NCI-H774 (cell line): ENCODE data around the gene PECR.
"Not testable (repeated sequence)": the region's sequence is repeated elsewhere in the genome, so short reads cannot be mapped to it uniquely, and the experiment has no call there.

ENCODE experiments used
- DNase-seq: peaks from one replicate; lab custom pipeline; 2025; lab: John Stamatoyannopoulos, UW

The PECR gene

DNA sequence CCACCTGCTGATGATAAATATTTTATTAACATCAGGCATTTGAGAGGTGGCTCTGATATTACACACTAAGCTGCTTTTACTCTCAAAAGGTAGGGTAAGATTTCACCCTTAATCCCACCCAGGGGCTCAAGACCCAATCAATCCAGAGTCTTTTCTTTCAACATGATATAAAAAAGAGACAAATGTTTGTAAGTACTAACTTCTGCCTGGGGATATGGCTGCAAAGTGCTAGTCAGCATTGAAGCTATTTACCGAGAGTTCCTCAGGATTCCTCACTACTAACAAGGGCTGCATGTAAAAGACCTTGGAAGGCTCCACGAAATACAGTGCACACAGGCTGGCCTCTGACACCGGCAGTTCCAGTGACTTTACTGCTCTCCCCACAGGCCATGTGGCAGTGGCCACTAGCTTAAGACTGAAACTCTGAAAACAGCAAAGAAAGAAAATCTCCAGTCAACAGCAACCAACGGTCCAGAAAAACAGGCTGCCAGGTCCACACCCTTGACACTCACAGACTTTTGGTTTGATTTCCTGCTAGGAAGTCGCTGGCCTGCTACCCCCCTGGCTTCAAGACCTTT, 79.4 kb downstream of the PECR start:
- DNase-seq: no peak

DNA sequence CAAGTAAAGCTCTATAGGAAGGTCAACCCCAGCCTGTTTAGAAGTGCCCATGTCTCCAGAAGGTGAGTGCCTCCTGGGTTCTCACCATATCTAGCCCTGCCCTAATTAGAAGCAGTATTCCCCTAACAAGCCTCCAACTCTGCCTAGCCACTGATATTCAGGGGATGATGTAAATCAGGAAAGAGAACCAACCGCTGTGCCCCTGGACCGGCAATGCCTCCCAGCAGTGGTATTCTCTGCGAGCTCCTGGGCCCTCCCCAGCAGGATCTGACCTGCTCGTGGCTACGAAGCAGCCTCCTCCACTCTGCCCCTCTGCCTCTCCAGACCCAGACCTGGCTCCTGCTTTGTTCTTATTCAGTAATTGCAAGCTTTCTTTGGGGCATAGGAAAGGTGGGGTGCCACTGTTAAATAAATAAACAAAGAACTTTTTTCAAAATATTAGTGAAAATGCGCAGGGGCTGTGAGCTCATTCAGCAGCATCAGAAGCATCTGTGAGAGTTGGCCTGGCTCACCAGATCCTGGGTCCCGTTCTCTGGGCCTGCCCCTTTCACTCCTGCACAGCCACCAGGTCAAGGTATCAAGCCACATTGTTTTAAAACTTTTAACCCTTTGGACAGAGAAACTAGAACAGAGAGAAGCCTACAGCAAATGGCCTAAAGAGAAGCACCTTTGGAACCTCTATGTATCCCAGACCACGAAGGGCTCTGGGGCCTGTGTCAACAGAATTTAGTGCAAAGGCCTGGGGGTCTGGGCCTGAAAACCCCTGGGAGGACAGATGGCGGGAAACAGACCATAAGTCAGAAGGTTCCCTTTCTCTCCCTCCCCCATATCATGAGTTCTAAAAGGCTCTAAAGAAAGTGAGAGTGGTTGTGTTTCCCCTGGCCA, 80.2 kb downstream of the PECR start:
- no peak for DNase-seq

DNA sequence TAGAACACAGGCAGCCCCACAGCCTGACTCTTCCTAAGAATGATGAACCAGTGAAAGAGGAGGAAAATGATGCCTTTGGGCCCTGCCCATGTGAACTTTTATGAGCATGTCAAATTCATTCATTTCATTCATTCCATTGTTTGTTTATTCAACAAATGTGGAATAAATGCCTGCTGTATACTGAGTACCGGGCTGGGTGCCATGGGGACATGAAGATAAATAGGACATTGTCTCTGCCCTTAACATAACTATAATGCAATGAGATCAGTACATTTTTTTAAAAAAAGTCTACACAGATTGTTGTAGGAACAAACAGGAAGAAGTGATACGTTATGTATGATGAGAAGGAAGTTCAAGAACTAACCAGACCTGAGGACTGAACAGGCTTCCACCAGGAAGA, 83.0 kb downstream of the PECR start:
- DNase-seq: no peak

DNA sequence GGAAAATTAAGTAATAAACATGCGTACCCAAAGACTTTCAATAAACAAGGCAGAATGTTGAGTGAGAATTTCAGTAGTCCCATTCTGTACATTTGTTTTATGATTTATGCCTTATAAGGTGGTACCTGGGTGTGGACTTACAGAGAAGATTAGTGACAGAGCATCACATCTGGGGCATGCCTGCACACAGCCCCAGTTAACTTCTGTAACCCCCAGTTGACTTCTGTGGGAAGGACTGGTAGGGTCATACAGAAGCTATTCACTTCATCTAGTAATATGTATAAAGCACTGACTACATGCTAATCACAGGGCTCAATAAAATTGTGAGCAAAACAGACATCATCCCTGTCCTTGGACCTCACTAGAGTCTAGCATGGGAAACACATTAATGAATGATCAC, 84.4 kb downstream of the PECR start:
- DNase-seq: no peak

DNA sequence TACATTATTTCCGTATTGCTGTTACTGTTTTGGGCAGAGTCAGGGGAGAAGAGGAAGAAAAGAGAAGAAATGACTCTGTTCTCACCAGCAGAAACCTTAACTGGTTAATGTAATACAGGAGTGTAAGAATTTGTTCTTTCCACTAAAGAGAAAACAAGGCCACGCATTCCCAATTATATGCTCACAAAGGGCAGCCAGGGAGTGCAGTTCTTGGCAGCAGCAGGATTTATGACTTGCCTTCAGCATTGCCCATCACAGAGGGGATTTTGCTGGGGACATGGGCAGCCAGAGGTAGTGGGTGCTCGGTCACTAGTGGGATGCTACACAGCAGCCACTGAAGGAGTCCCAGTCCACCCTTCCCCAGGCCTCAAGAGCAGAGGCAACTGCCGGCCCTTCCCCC, 86.7 kb downstream of the PECR start:
- no peak for DNase-seq

GRCh38 chr2:215988556-215989207, 92.9 kb downstream of the PECR start:
- not testable (repeated sequence) for DNase-seq
